Esophagus muscularis mucosa (tissue), 4 donors: Measurements from ENCODE around the gene BMP8A.

ENCODE experiments used
- CTCF ChIP-seq, 3 experiments: fragments of 200-600 bp in 2 of 3; fragments of 450-650 bp in 1 of 3; sonication (generic) in 2 of 3; IDR thresholded peaks; one replicate each; pipeline ENCODE4 v1.5.1; 2017 to 2019; ENCODE audit warnings: antibody characterized with exemption in 3 of 3, mild to moderate bottlenecking in 2 of 3, moderate library complexity in 1 of 3
- EP300 ChIP-seq: sonication (generic); formaldehyde crosslinking; IDR thresholded peaks from one replicate; pipeline ENCODE4 v1.6.1; 2017; ENCODE audit warnings: antibody characterized with exemption
- POLR2A ChIP-seq: fragments of 450-650 bp; IDR thresholded peaks from one replicate; pipeline ENCODE4 v1.6.1; 2017; ENCODE audit warnings: antibody characterized with exemption, moderate library complexity, mild to moderate bottlenecking, low read depth

GRCh38 chr1:39525366-39526165, 34.1 kb downstream of the BMP8A start:
- TF ChIP-seq EP300 (no peak), CTCF (IDR thresholded peaks at IDR 0.05) (no peak), POLR2A (no peak)
